Effector memory CD4-positive, alpha-beta T cell (primary cell): ENCODE results near the gene HELT.

Experiments used
- DNase-seq, 3 donors: peaks; one replicate each; pipeline ENCODE4 v3.0.0-alpha.2; 2020
- H3K27ac ChIP-seq: 2 replicates; pipeline ENCODE4 v1.7.0; 2013; ENCODE audit warnings: mild to moderate bottlenecking, low read length, moderate library complexity; ENCODE audit not compliant: insufficient read depth, poor library complexity, severe bottlenecking
- H3K27me3 ChIP-seq: replicated peaks from 2 replicates; pipeline ENCODE4 v1.7.0; 2013; ENCODE audit warnings: mild to moderate bottlenecking, low read length; ENCODE audit not compliant: insufficient read depth, control insufficient read depth, poor library complexity, severe bottlenecking
- H3K36me3 ChIP-seq: 2 replicates; pipeline ENCODE4 v1.7.0; 2013; ENCODE audit warnings: mild to moderate bottlenecking, low read length, moderate library complexity; ENCODE audit not compliant: control insufficient read depth, insufficient read depth
- H3K4me1 ChIP-seq: 2 replicates; pipeline ENCODE4 v1.7.0; 2013; ENCODE audit warnings: low read length, mild to moderate bottlenecking; ENCODE audit not compliant: control insufficient read depth, insufficient read depth, poor library complexity, severe bottlenecking
- H3K4me3 ChIP-seq: 2 replicates; pipeline ENCODE4 v1.7.0; 2013; ENCODE audit warnings: low read length, low read depth, mild to moderate bottlenecking; ENCODE audit not compliant: insufficient read depth, poor library complexity, severe bottlenecking
- H3K9me3 ChIP-seq: 2 replicates; pipeline ENCODE4 v1.7.0; 2013; ENCODE audit warnings: mild to moderate bottlenecking, low read length, moderate library complexity; ENCODE audit not compliant: control insufficient read depth

Gene HELT

DNA sequence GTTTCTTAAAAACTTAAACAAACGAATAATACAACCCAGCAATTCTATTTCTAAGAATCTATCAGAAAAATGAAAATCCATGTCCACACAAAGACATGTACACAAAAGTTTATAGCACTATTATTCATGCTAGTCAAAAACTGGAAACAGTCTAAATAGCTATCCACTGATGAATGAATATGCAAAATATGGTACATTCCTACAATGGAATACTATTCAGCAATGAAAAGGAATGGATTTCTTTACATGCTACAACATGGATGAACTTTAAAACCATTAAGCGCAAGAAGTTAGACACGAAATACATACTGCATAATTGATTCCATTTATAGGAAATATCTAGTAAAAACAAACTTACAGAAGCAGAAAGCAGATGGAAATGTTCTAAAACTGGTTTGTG lies 43.3 kb downstream of the HELT start:
- Histone ChIP-seq H3K4me1 (no peaks in the 10 kb centered on the region), H3K27me3 (no peaks in the 10 kb centered on the region), H3K4me3 (no peak overlapping the region), H3K36me3 (no peaks in the 10 kb centered on the region), H3K9me3 (no peaks in the 10 kb centered on the region), H3K27ac (no peak overlapping the region)
- no peak for DNase-seq

DNA sequence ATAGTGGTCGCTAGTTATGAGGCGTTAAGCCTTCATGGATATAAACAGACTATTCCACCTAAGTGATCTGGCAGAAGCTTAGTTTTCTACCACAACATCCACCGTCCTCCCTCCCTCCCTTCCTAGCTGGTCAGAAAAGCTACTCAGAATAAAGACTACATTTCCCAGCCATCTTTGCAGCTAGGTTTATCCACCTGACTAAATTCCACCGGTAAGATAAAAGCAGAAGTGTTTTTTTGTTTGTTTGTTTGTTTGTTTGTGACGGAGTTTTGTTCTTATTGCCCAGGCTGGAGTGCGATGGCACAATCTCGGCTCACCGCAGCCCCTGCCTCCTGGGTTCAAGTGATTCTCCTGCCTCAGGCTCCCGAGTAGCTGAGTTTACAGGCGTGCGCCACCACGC lies 44.3 kb downstream of the HELT start:
- Histone ChIP-seq H3K27ac (no peak overlapping the region), H3K36me3 (no peaks in the 10 kb centered on the region), H3K4me3 (no peak overlapping the region), H3K4me1 (no peaks in the 10 kb centered on the region), H3K27me3 (no peaks in the 10 kb centered on the region), H3K9me3 (no peaks in the 10 kb centered on the region)
- no peak for DNase-seq

DNA sequence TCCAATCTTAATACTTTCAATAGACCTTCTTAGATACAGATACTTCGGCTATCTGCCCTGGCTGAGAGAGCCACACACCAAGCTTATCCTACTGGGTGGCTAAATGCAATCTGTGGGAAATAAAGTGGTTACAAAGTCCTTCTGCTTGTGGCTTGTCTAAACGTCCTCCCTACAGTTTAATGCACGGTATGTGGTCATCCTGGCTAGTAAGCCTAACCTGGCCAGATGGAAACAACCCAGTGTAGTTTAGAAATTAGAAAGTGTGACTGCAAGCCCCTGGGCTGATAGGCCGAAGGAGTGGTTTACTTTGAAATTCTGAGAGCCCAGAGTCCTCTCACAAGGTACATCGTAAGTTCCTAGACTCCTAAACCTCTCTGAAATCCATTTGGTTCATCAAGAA lies 47.9 kb downstream of the HELT start:
- Histone ChIP-seq H3K9me3 (no peaks in the 10 kb centered on the region), H3K4me3 (no peak overlapping the region), H3K36me3 (no peaks in the 10 kb centered on the region), H3K4me1 (no peaks in the 10 kb centered on the region), H3K27ac (no peak overlapping the region), H3K27me3 (no peaks in the 10 kb centered on the region)
- DNase-seq, result no peak

DNA sequence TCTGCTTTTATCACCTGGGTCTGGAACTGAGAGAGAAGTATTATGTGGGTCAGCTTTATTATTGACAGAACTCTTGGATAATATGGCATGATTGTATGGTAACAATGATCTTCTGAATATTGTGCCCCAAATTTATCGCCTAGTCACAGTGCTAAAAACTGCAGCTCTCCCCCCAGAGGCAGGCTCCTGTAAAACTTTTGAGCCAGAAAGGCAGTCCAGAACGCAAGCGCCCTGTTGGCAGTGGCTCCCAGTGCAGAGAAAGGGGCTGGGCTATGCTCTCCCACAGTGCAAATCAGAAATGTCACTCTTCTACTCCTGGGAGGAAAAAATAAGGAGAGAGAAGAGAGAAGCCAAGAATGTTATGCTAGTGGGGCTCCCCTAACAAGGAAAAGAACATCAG lies 50.5 kb downstream of the HELT start:
- Histone ChIP-seq H3K27ac (no peak overlapping the region), H3K27me3 (no peaks in the 10 kb centered on the region), H3K4me1 (no peaks in the 10 kb centered on the region), H3K9me3 (no peaks in the 10 kb centered on the region), H3K4me3 (no peak overlapping the region), H3K36me3 (no peaks in the 10 kb centered on the region)
- DNase-seq, result no peak
